Measurements from ENCODE around the gene NSUN7. TPM values are rescaled to one million over a fixed set of nuclear protein-coding genes. Genes with fewer than 3 reads are reported as not detected.

The NSUN7 gene
- total and polyA plus RNA-seq, 2 donors (not counting 1 experiment from before 2014, with no cell fraction given), result 0.33 TPM; not detected in 1

DNA sequence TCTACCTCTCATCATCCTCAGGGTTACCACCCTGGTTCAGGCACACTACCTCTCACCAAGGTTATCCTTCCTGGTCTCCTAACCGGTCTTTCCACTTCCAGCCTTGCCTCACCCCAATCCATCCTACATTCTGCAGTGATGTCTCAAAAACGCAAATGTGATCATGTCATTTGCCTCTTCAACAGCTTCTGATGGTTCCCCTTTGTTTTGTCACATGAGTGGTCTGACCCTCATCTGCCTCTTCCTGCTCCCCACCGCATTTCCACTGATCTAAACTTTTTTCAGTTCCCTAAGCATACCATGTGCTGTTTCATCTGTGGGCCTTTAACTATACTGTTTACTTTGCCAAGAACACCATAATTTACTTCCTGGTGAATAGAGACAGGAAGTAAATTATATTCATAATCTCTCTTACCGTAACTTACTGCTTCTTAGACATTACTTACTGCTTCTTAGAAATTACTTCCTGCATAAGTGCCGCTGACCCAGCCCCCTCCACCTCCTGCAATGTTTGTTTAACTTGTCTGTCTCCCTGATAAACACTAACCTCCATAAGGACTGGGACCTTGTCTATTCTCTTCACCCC lies 27.1 kb upstream of the NSUN7 start:
- Histone ChIP-seq H3K79me2 (ENCODE audit: control insufficient read depth, insufficient read depth, low read length) (no peaks in the 10 kb centered on the region), H3K27me3 (ENCODE audit: control insufficient read depth, insufficient read depth, low read length) (no peaks in the 10 kb centered on the region), H4K20me1 (ENCODE audit: control insufficient read depth, extremely low read depth, insufficient read depth, low read length) (no peaks in the 10 kb centered on the region), H3K4me2 (ENCODE audit: extremely low read depth, insufficient read depth, low read length) (no peak overlapping the region), H3K9me3 (ENCODE audit: control insufficient read depth, insufficient read depth, low read depth, low read length) (no peaks in the 10 kb centered on the region), H3K27ac (ENCODE audit: insufficient read depth, low read length) (no peak overlapping the region), H3K4me1 (ENCODE audit: control insufficient read depth, extremely low read depth, insufficient read depth, low read length) (no peaks in the 10 kb centered on the region), H3K4me3 (replicated peaks in 1 of 4; ENCODE audit: control extremely low read depth in 1 of 4, insufficient read depth in 1 of 4, low read depth in 3 of 4, low read length in 4 of 4) (no peak overlapping the region), H2AFZ (ENCODE audit: low read length) (no peak overlapping the region), H3K36me3 (ENCODE audit: control insufficient read depth, insufficient read depth, low read length) (no peaks in the 10 kb centered on the region), H3K9ac (ENCODE audit: insufficient read depth, low read length) (no peak overlapping the region)
- no peak for TF ChIP-seq EZH2 (IDR thresholded peaks at IDR 0.05; ENCODE audit: low read length, missing control alignments)
- no peak for TF ChIP-seq CTCF (conservative IDR thresholded peaks at IDR 0.05 in 1 of 2, IDR thresholded peaks at IDR 0.05 in 1 of 2; ENCODE audit: low read depth in 1 of 2, low read length in 2 of 2)
- no peak for DNase-seq (ENCODE audit: low read depth in 2 of 2)

- TF ChIP-seq CTCF (conservative IDR thresholded peaks at IDR 0.05 in 1 of 2, IDR thresholded peaks at IDR 0.05 in 1 of 2; ENCODE audit: low read depth in 1 of 2, low read length in 2 of 2) (no peak), EZH2 (IDR thresholded peaks at IDR 0.05; ENCODE audit: low read length, missing control alignments) (no peak)
- Histone ChIP-seq H4K20me1 (ENCODE audit: control insufficient read depth, extremely low read depth, insufficient read depth, low read length) (no peaks in the 10 kb centered on the region), H3K9me3 (ENCODE audit: control insufficient read depth, insufficient read depth, low read depth, low read length) (no peaks in the 10 kb centered on the region), H3K27me3 (ENCODE audit: control insufficient read depth, insufficient read depth, low read length) (no peaks in the 10 kb centered on the region), H3K4me2 (ENCODE audit: extremely low read depth, insufficient read depth, low read length) (no peak overlapping the region), H3K9ac (ENCODE audit: insufficient read depth, low read length) (no peak overlapping the region), H3K79me2 (ENCODE audit: control insufficient read depth, insufficient read depth, low read length) (no peaks in the 10 kb centered on the region), H3K27ac (ENCODE audit: insufficient read depth, low read length) (no peak overlapping the region), H3K36me3 (ENCODE audit: control insufficient read depth, insufficient read depth, low read length) (no peaks in the 10 kb centered on the region), H2AFZ (ENCODE audit: low read length) (no peak overlapping the region), H3K4me1 (ENCODE audit: control insufficient read depth, extremely low read depth, insufficient read depth, low read length) (no peaks in the 10 kb centered on the region), H3K4me3 (replicated peaks in 1 of 4; ENCODE audit: control extremely low read depth in 1 of 4, insufficient read depth in 1 of 4, low read depth in 3 of 4, low read length in 4 of 4) (no peak overlapping the region)
- no peak for DNase-seq (ENCODE audit: low read depth in 2 of 2)
These were observed 26.0 kb upstream of the NSUN7 start for GRCh38 chr4:40723728-40724127.

GRCh38 chr4:40728333-40728732 lies 21.4 kb upstream of the NSUN7 start:
- no peaks in the 10 kb centered on the region for H4K20me1 ChIP-seq (ENCODE audit: control insufficient read depth, extremely low read depth, insufficient read depth, low read length)
- H3K4me3 ChIP-seq (replicated peaks in 1 of 4; ENCODE audit: control extremely low read depth in 1 of 4, insufficient read depth in 1 of 4, low read depth in 3 of 4, low read length in 4 of 4), result no peak overlapping the region
- H3K9me3 ChIP-seq (ENCODE audit: control insufficient read depth, insufficient read depth, low read depth, low read length), result no peaks in the 10 kb centered on the region
- no peak overlapping the region for H3K27ac ChIP-seq (ENCODE audit: insufficient read depth, low read length)
- H3K27me3 ChIP-seq (ENCODE audit: control insufficient read depth, insufficient read depth, low read length), result no peaks in the 10 kb centered on the region
- no peak overlapping the region for H2AFZ ChIP-seq (ENCODE audit: low read length)
- H3K9ac ChIP-seq (ENCODE audit: insufficient read depth, low read length), result no peak overlapping the region
- no peak for DNase-seq (ENCODE audit: low read depth in 2 of 2)
- H3K4me1 ChIP-seq (ENCODE audit: control insufficient read depth, extremely low read depth, insufficient read depth, low read length), result no peaks in the 10 kb centered on the region
- TF ChIP-seq EZH2 (IDR thresholded peaks at IDR 0.05; ENCODE audit: low read length, missing control alignments) (no peak), CTCF (conservative IDR thresholded peaks at IDR 0.05 in 1 of 2, IDR thresholded peaks at IDR 0.05 in 1 of 2; ENCODE audit: low read depth in 1 of 2, low read length in 2 of 2) (no peak)
- no peaks in the 10 kb centered on the region for H3K79me2 ChIP-seq (ENCODE audit: control insufficient read depth, insufficient read depth, low read length)
- no peaks in the 10 kb centered on the region for H3K36me3 ChIP-seq (ENCODE audit: control insufficient read depth, insufficient read depth, low read length)
- no peak overlapping the region for H3K4me2 ChIP-seq (ENCODE audit: extremely low read depth, insufficient read depth, low read length)

Data from fibroblast of lung (primary cell).